ENCODE results near the gene STIP1. TPM values are rescaled to one million over a fixed set of nuclear protein-coding genes. Genes with fewer than 3 reads are reported as not detected.

STIP1 gene
- total RNA-seq, 1 donor from 2014 or later, result 91.3 TPM

DNA sequence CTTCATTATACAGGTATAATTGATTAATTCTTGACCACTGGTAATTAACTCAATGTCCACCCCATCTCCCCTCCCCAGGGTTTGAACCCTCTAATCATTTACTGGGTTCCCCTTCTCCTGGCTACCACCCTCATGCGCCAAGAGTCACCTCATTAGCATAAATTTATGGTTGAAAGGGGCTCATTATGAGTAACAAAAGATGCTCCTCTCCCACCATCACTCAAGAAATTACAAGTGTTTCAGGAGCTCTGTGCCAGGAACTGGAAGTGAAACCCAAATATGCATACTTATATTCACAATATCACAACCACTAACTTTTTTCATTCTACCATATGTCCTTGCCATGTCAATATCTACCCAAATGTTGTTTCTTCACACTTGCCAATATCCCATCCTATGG, 7.8 kb upstream of the STIP1 start:
- Histone ChIP-seq H3K36me3 (no peaks in the 10 kb centered on the region), H3K27ac (no peak overlapping the region), H3K4me1 (peaks cover 23% of the 10 kb centered on the region), H3K4me3 (no peak overlapping the region), H3K27me3 (no peaks in the 10 kb centered on the region), H3K9me3 (no peaks in the 10 kb centered on the region)
- TF ChIP-seq, protein P1, sequence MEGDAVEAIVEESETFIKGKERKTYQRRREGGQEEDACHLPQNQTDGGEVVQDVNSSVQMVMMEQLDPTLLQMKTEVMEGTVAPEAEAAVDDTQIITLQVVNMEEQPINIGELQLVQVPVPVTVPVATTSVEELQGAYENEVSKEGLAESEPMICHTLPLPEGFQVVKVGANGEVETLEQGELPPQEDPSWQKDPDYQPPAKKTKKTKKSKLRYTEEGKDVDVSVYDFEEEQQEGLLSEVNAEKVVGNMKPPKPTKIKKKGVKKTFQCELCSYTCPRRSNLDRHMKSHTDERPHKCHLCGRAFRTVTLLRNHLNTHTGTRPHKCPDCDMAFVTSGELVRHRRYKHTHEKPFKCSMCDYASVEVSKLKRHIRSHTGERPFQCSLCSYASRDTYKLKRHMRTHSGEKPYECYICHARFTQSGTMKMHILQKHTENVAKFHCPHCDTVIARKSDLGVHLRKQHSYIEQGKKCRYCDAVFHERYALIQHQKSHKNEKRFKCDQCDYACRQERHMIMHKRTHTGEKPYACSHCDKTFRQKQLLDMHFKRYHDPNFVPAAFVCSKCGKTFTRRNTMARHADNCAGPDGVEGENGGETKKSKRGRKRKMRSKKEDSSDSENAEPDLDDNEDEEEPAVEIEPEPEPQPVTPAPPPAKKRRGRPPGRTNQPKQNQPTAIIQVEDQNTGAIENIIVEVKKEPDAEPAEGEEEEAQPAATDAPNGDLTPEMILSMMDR (IDR thresholded peaks at IDR 0.05), result no peak
- TF ChIP-seq POLR2AphosphoS5 (IDR thresholded peaks at IDR 0.05; ENCODE audit: insufficient read depth in 1 of 2, low read depth in 1 of 2) (no peak), POLR2A (IDR thresholded peaks at IDR 0.05) (no peak)
- DNase-seq (ENCODE audit: extremely low spot score in 2 of 2), result no peak
- intact Hi-C loops (cut with DNase I), result no loop called here

DNA sequence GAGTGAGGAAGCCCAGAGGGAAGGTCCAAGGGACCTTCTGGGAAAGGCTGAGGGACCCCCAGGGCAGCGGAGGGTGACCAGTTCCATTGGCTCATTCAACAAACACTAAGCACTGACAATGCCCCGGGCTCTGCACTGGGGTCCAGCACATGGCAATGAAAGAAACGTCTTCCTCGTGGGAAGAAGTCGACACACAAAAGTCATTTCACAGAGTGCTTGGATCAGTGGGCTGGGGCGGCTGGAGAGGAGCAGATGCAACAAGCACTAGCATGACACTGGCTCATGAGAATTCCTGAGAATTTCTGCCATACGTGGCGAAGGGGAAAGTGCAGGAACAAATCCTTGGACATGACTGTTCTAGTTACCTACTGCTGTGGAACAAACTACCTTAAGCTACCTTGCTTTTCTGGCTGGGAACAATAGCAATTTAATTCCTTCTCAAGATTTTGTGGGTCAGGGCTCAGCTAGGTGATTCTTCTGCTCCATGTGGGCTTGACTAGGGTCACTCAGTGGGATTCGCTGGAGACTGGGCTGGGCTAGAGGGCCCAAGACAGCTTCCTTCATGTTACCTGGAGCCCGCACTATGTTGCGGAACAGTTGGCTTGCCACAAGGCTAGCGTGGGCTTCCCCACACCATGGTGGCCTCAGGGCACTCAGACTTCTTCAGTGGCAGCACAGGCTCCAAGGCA, 6.9 kb upstream of the STIP1 start:
- H3K4me3 ChIP-seq, result no peak overlapping the region
- intact Hi-C loops (cut with DNase I), result no loop called here
- H3K9me3 ChIP-seq, result no peaks in the 10 kb centered on the region
- no peaks in the 10 kb centered on the region for H3K27me3 ChIP-seq
- DNase-seq (ENCODE audit: extremely low spot score in 2 of 2), result no peak
- H3K27ac ChIP-seq, result no peak overlapping the region
- peaks cover 32% of the 10 kb centered on the region for H3K4me1 ChIP-seq
- TF ChIP-seq POLR2A (IDR thresholded peaks at IDR 0.05) (no peak), POLR2AphosphoS5 (IDR thresholded peaks at IDR 0.05; ENCODE audit: insufficient read depth in 1 of 2, low read depth in 1 of 2) (no peak)
- TF ChIP-seq, protein P1 (IDR thresholded peaks at IDR 0.05), result no peak
- H3K36me3 ChIP-seq, result no peaks in the 10 kb centered on the region

DNA sequence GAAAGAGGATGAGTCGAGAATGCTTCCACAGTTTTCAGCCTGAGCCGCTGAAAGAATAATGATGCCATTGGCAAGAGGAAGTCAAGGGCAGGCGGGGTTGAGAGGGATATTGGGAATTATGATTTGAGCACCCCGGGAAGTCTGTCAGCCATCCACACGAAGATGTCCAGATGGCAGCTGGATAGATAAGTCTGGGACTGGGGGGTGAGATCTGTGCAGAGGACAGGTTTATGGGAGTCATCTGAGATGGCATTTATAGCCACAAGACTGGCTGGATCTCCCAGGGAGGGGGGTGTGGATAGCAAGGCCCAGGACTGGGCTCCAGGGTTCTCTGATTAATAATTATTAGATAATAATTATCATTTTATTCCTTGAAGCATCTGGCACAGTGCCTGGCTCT, 5.1 kb upstream of the STIP1 start:
- TF ChIP-seq POLR2A (IDR thresholded peaks at IDR 0.05) (no peak), POLR2AphosphoS5 (IDR thresholded peaks at IDR 0.05; ENCODE audit: insufficient read depth in 1 of 2, low read depth in 1 of 2) (no peak)
- TF ChIP-seq, protein P1 (IDR thresholded peaks at IDR 0.05), result no peak
- H3K9me3 ChIP-seq, result no peaks in the 10 kb centered on the region
- no peaks in the 10 kb centered on the region for H3K36me3 ChIP-seq
- intact Hi-C loops (cut with DNase I), result no loop called here
- no peaks in the 10 kb centered on the region for H3K27me3 ChIP-seq
- H3K27ac ChIP-seq, result peak overlapping the region; percentile 87
- H3K4me1 ChIP-seq, result peaks cover 43% of the 10 kb centered on the region
- peak overlapping the region in 1 of 2 donors; percentile 22 for H3K4me3 ChIP-seq
- DNase-seq (ENCODE audit: extremely low spot score in 2 of 2), result no peak

DNA sequence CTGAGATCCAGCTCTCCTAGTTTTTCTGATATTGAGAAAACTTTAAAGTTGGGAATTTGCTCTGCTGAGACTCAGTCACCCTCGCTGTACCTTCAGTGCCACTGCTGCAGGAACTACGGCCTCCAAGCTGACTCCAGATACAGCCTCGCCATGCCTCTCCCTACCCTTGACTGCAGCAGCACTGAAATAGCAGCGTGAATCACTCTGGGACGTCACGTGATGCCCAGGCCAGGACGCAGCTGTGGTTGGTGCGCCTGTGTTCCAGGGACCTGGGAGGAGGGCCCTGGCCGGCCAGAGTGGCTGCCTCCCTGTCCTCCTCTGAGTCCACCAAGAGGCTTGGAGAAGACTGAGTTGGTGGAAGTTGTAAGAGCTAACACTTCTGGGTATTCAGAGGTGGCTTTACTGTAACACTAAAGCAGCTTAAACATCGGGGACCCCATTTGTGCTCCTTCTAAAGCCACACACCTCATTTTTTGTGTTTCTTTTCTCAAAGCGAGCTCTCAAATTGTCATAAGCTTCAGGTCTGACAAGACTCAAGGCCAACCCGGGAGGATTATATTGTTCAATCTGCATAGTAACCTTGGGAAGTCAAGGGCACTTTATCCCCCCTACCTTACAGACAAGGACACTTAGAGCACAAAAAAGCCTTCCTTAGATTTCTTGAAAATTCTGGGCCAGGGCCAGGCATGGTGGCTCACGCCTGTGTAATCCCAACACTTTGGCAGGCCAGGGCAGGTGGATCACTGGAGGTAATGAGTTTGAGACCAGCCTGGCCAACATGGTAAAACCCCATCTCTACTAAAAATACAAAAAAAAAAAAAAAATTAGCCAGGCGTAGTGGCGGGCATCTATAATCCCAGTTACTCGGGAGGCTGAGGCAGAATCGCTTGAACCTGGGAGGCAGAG, 4.2 kb upstream of the STIP1 start:
- TF ChIP-seq POLR2AphosphoS5 (IDR thresholded peaks at IDR 0.05; ENCODE audit: insufficient read depth in 1 of 2, low read depth in 1 of 2) (peak; percentile 93 to 98), POLR2A (IDR thresholded peaks at IDR 0.05) (peak in 1 of 2 donors; percentile 80)
- TF ChIP-seq, protein P1 (IDR thresholded peaks at IDR 0.05), result no peak
- no peaks in the 10 kb centered on the region for H3K27me3 ChIP-seq
- no peaks in the 10 kb centered on the region for H3K9me3 ChIP-seq
- H3K36me3 ChIP-seq, result no peaks in the 10 kb centered on the region
- DNase-seq (ENCODE audit: extremely low spot score in 2 of 2), result peak in 1 of 2 donors; percentile 95
- peaks cover 43% of the 10 kb centered on the region for H3K4me1 ChIP-seq
- intact Hi-C loops (cut with DNase I), result no loop called here
- H3K4me3 ChIP-seq, result peak overlapping the region in 1 of 2 donors; percentile 22
- peak overlapping the region; percentile 87 for H3K27ac ChIP-seq
